ENCODE data around the gene METTL24.

Gene METTL24

GRCh38 chr6:110338820-110339470, 19.2 kb downstream of the METTL24 start:
- no peak for DNase-seq (ENCODE audit: low read depth in 2 of 2, low spot score in 1 of 2)

- no peak for DNase-seq (ENCODE audit: low read depth in 2 of 2, low spot score in 1 of 2)
Measured at GRCh38 chr6:110337486-110337885, 20.7 kb downstream of the METTL24 start.

GRCh38 chr6:110334423-110335180, 23.5 kb downstream of the METTL24 start:
- DNase-seq (ENCODE audit: low read depth in 2 of 2, low spot score in 1 of 2) = no peak

GRCh38 chr6:110332281-110332680, 25.9 kb downstream of the METTL24 start:
- DNase-seq (ENCODE audit: low read depth in 2 of 2, low spot score in 1 of 2) = no peak

- no peak for DNase-seq (ENCODE audit: low read depth in 2 of 2, low spot score in 1 of 2)
Measured at GRCh38 chr6:110331816-110332215, 26.3 kb downstream of the METTL24 start.

- DNase-seq (ENCODE audit: low read depth in 2 of 2, low spot score in 1 of 2) = no peak
Measured at GRCh38 chr6:110331390-110331789, 26.8 kb downstream of the METTL24 start.

GRCh38 chr6:110329714-110330436, 28.3 kb downstream of the METTL24 start:
- no peak for DNase-seq (ENCODE audit: low read depth in 2 of 2, low spot score in 1 of 2)

- no peak for DNase-seq (ENCODE audit: low read depth in 2 of 2, low spot score in 1 of 2)
Measured at GRCh38 chr6:110329348-110329713, 28.8 kb downstream of the METTL24 start.

GRCh38 chr6:110328259-110328658, 29.9 kb downstream of the METTL24 start:
- DNase-seq (ENCODE audit: low read depth in 2 of 2, low spot score in 1 of 2) = no peak

GRCh38 chr6:110327391-110327790, 30.8 kb downstream of the METTL24 start:
- DNase-seq (ENCODE audit: low read depth in 2 of 2, low spot score in 1 of 2) = no peak

- DNase-seq (ENCODE audit: low read depth in 2 of 2, low spot score in 1 of 2) = no peak
Measured at GRCh38 chr6:110326609-110327008, 31.5 kb downstream of the METTL24 start.

GRCh38 chr6:110326057-110326456, 32.1 kb downstream of the METTL24 start:
- DNase-seq (ENCODE audit: low read depth in 2 of 2, low spot score in 1 of 2) = no peak

GRCh38 chr6:110325197-110325596, 33.0 kb downstream of the METTL24 start:
- DNase-seq (ENCODE audit: low read depth in 2 of 2, low spot score in 1 of 2) = no peak

- no peak for DNase-seq (ENCODE audit: low read depth in 2 of 2, low spot score in 1 of 2)
Measured at GRCh38 chr6:110324548-110324947, 33.6 kb downstream of the METTL24 start.

GRCh38 chr6:110323258-110323657, 34.9 kb downstream of the METTL24 start:
- DNase-seq (ENCODE audit: low read depth in 2 of 2, low spot score in 1 of 2) = no peak

GRCh38 chr6:110322874-110323242, 35.3 kb downstream of the METTL24 start:
- no peak for DNase-seq (ENCODE audit: low read depth in 2 of 2, low spot score in 1 of 2)

- no peak for DNase-seq (ENCODE audit: low read depth in 2 of 2, low spot score in 1 of 2)
Measured at GRCh38 chr6:110322151-110322873, 35.8 kb downstream of the METTL24 start.

- no peak for DNase-seq (ENCODE audit: low read depth in 2 of 2, low spot score in 1 of 2)
Measured at GRCh38 chr6:110320307-110320706, 37.8 kb downstream of the METTL24 start.

- DNase-seq (ENCODE audit: low read depth in 2 of 2, low spot score in 1 of 2) = no peak
Measured at GRCh38 chr6:110319843-110320242, 38.3 kb downstream of the METTL24 start.

GRCh38 chr6:110319381-110319780, 38.8 kb downstream of the METTL24 start:
- DNase-seq (ENCODE audit: low read depth in 2 of 2, low spot score in 1 of 2) = no peak

GRCh38 chr6:110318971-110319370, 39.2 kb downstream of the METTL24 start:
- no peak for DNase-seq (ENCODE audit: low read depth in 2 of 2, low spot score in 1 of 2)

- no peak for DNase-seq (ENCODE audit: low read depth in 2 of 2, low spot score in 1 of 2)
Measured at GRCh38 chr6:110317646-110318045, 40.5 kb downstream of the METTL24 start.
